ENCODE results near the gene HOXB13. TPM values are rescaled to one million over a fixed set of nuclear protein-coding genes. Genes with fewer than 3 reads are reported as not detected.

Gene HOXB13
- total and polyA plus RNA-seq, 2 experiments from 2014 or later: not detected

DNA sequence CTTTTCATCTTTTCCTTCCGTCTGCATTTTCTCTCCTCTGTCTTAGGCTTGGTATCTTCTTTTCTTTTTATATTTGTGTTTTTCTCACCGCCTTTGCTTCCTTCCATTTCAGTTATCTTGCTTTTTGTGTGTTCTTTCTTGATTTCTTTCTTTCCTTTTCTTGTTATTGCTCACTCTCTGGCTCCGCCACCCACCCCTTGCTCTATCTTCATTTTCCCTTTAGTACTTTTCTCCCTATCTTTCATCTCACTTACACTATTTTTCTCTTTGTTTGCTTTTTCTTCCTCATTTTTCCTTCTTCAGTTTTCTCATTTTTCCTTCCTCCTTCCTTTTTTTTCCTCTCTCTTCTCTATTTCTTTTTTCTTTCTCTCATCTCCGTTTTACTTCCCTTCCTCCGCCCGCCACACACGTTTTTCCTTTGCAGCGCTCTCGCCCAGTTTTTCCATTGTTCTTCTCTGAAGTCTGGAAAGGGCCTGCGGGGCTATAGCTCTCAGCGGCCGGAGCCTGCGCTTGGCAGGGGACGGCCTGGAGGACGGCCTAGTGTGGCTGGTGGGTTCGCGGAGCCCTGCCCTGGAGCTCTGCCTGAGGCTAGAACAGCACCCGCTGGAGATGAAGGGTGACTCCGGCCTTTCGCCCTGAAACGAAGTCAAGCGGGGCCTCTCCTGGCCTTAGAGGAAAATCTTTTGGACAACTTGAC lies 5.2 kb upstream of the HOXB13 start:
- H3K4me2 ChIP-seq: peak overlapping the region; percentile 73
- 0 out of 2 replicates have a peak overlapping the region, but pooled peaks have one; percentile 43 for H3K4me3 ChIP-seq
- peaks cover 1% of the 10 kb centered on the region; the same call in 2 of the 3 replicates for H3K36me3 Mint-ChIP-seq (ENCODE audit: low read depth)
- peaks cover 8% of the 10 kb centered on the region; the same call in 2 of the 3 replicates for H3K9me3 Mint-ChIP-seq
- H3K27me3 ChIP-seq (ENCODE audit: insufficient read depth): peaks cover 100% of the 10 kb centered on the region
- H3K27ac Mint-ChIP-seq: no peak overlapping the region
- no peak; the same call in 2 of the 3 replicates for ATAC-seq
- H3K4me1 Mint-ChIP-seq: peaks cover 16% of the 10 kb centered on the region
- peaks cover 100% of the 10 kb centered on the region for H3K27me3 Mint-ChIP-seq (ENCODE audit: insufficient read depth, low read depth, poor library complexity)
- TF ChIP-seq EZH2 (IDR thresholded peaks at IDR 0.05; ENCODE audit: low read depth, unreplicated experiment) (peak; percentile 97), NANOG (IDR thresholded peaks at IDR 0.05; ENCODE audit: borderline replicate concordance) (no peak)
- H2AFZ ChIP-seq: 0 out of 2 replicates have a peak overlapping the region, but pooled peaks have one; percentile 18
- H3K36me3 ChIP-seq (ENCODE audit: insufficient read depth): no peaks in the 10 kb centered on the region
- peaks cover 25% of the 10 kb centered on the region; the same call in 1 of the 2 replicates for H3K4me1 ChIP-seq (ENCODE audit: insufficient read depth)
- peaks cover 33% of the 10 kb centered on the region for H3F3A ChIP-seq (replicated peaks; ENCODE audit: low read depth)
- H3K4me3 Mint-ChIP-seq: peak overlapping the region; percentile 6; the same call in 2 of the 3 replicates
- H3K79me2 ChIP-seq (replicated peaks; ENCODE audit: insufficient read depth): no peaks in the 10 kb centered on the region
- H3K9me2 ChIP-seq (ENCODE audit: insufficient read depth): no peaks in the 10 kb centered on the region
- no peak overlapping the region for H3K27ac ChIP-seq (ENCODE audit: low read depth)
- DNase-seq (ENCODE audit: low spot score): no peak
- peaks cover 70% of the 10 kb centered on the region for H4K20me1 ChIP-seq (replicated peaks; ENCODE audit: insufficient read depth)

DNA sequence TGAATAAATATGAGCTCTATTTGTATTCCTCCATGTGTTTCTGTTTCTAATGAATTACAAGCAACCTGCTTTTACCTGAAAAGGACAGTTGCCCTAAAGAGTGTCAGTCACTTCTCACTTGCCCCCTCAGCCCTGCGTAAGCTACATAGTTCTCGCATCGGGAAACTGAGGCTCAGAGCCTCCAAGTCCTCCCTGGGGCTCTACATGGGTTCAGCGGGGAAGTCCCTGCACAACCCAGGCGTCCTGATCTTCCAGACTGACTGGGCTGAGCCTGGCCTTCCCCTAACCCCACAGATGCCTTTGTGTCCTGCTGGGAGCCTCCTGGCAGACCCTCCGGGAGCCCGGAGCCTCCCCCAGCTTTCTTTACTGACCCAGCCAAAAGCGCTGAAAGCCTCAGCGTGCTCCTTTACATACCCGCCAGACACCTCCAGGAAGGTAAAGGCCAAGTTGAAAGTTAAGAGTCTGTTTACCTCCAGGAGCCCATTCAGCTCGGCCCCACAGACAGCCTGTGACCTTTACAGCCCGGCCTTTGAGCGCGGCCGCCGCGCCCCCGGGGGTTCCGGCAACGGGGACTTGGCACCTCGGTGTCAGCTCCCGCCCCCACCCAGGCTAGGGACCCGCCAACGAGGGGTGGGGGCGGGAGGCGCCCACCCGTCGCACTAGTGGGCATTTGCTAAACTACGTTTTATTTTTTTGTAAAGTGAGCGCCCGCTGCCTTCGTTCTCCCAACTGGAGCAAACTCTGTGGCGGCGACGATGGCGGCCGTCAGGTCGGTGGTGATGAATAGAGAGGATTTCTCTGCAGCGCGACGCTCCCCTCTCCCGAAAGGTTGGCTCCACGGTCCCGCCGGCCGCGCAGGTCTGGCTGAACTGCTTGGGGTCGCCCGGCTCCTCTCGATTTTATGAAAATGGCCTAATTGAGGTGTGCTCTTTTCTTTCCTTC lies 4.4 kb upstream of the HOXB13 start:
- H3K79me2 ChIP-seq (replicated peaks; ENCODE audit: insufficient read depth): no peaks in the 10 kb centered on the region
- H3K4me3 Mint-ChIP-seq: peak overlapping the region; percentile 6; the same call in 2 of the 3 replicates
- peaks cover 25% of the 10 kb centered on the region; the same call in 1 of the 2 replicates for H3K4me1 ChIP-seq (ENCODE audit: insufficient read depth)
- no peaks in the 10 kb centered on the region for H3K36me3 ChIP-seq (ENCODE audit: insufficient read depth)
- H3K27ac ChIP-seq (ENCODE audit: low read depth): no peak overlapping the region
- H4K20me1 ChIP-seq (replicated peaks; ENCODE audit: insufficient read depth): peaks cover 70% of the 10 kb centered on the region
- H2AFZ ChIP-seq: 0 out of 2 replicates have a peak overlapping the region, but pooled peaks have one; percentile 18
- H3K4me1 Mint-ChIP-seq: peaks cover 19% of the 10 kb centered on the region
- peaks cover 8% of the 10 kb centered on the region; the same call in 2 of the 3 replicates for H3K9me3 Mint-ChIP-seq
- peaks cover 34% of the 10 kb centered on the region for H3F3A ChIP-seq (replicated peaks; ENCODE audit: low read depth)
- H3K27me3 Mint-ChIP-seq (ENCODE audit: insufficient read depth, low read depth, poor library complexity): peaks cover 100% of the 10 kb centered on the region
- peak overlapping the region; percentile 73 for H3K4me2 ChIP-seq
- peak overlapping the region; percentile 43; the same call in 1 of the 2 replicates for H3K4me3 ChIP-seq
- no peaks in the 10 kb centered on the region for H3K9me2 ChIP-seq (ENCODE audit: insufficient read depth)
- no peak overlapping the region for H3K27ac Mint-ChIP-seq
- ATAC-seq (peak; percentile 71), DNase-seq (ENCODE audit: low spot score) (peak; percentile 78)
- H3K36me3 Mint-ChIP-seq (ENCODE audit: low read depth): peaks cover 3% of the 10 kb centered on the region; the same call in 2 of the 3 replicates
- peaks cover 100% of the 10 kb centered on the region for H3K27me3 ChIP-seq (ENCODE audit: insufficient read depth)
- TF ChIP-seq, protein P1, sequence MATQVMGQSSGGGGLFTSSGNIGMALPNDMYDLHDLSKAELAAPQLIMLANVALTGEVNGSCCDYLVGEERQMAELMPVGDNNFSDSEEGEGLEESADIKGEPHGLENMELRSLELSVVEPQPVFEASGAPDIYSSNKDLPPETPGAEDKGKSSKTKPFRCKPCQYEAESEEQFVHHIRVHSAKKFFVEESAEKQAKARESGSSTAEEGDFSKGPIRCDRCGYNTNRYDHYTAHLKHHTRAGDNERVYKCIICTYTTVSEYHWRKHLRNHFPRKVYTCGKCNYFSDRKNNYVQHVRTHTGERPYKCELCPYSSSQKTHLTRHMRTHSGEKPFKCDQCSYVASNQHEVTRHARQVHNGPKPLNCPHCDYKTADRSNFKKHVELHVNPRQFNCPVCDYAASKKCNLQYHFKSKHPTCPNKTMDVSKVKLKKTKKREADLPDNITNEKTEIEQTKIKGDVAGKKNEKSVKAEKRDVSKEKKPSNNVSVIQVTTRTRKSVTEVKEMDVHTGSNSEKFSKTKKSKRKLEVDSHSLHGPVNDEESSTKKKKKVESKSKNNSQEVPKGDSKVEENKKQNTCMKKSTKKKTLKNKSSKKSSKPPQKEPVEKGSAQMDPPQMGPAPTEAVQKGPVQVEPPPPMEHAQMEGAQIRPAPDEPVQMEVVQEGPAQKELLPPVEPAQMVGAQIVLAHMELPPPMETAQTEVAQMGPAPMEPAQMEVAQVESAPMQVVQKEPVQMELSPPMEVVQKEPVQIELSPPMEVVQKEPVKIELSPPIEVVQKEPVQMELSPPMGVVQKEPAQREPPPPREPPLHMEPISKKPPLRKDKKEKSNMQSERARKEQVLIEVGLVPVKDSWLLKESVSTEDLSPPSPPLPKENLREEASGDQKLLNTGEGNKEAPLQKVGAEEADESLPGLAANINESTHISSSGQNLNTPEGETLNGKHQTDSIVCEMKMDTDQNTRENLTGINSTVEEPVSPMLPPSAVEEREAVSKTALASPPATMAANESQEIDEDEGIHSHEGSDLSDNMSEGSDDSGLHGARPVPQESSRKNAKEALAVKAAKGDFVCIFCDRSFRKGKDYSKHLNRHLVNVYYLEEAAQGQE (IDR thresholded peaks at IDR 0.05; ENCODE audit: unreplicated experiment): no peak
- TF ChIP-seq ZNF331 (CRISPR knock-in tag; IDR thresholded peaks at IDR 0.05; ENCODE audit: low read depth) (no peak), NANOG (IDR thresholded peaks at IDR 0.05; ENCODE audit: borderline replicate concordance) (no peak), CREB1 (CRISPR knock-in tag; IDR thresholded peaks at IDR 0.05; ENCODE audit: low read depth) (no peak)
- TF ChIP-seq, protein P2, sequence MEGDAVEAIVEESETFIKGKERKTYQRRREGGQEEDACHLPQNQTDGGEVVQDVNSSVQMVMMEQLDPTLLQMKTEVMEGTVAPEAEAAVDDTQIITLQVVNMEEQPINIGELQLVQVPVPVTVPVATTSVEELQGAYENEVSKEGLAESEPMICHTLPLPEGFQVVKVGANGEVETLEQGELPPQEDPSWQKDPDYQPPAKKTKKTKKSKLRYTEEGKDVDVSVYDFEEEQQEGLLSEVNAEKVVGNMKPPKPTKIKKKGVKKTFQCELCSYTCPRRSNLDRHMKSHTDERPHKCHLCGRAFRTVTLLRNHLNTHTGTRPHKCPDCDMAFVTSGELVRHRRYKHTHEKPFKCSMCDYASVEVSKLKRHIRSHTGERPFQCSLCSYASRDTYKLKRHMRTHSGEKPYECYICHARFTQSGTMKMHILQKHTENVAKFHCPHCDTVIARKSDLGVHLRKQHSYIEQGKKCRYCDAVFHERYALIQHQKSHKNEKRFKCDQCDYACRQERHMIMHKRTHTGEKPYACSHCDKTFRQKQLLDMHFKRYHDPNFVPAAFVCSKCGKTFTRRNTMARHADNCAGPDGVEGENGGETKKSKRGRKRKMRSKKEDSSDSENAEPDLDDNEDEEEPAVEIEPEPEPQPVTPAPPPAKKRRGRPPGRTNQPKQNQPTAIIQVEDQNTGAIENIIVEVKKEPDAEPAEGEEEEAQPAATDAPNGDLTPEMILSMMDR (conservative IDR thresholded peaks at IDR 0.05; ENCODE audit: low read depth in 2 of 2): no peak

All from GM23338 (cell line).